HepG2 (cell line): Measurements from ENCODE around the gene CCN6. TPM values are rescaled to one million over a fixed set of nuclear protein-coding genes. Genes with fewer than 3 reads are reported as not detected.

Experiments used
- ATAC-seq: fragments of 200-7000 bp; cut with Tn5 transposase; 3 replicates; pipeline ENCODE4 v1.9.1; 2020; ENCODE audit warnings: mild to moderate bottlenecking, moderate library complexity
- BruUV-seq: library from RNA; stranded (reverse); fragments of 400-500 nt; replicated peaks from 2 replicates; lab custom pipeline; 2021; lab: Mats Ljungman, UMichigan
- CTCF ChIA-PET: fragments of 300-600 bp; formaldehyde crosslinking; extraction: SDS; loops from one replicate; lab custom pipeline; 2021; ENCODE audit warnings: low total read pairs, inconsistent platforms, low intra/inter-chr PET ratio; lab: Yijun Ruan, JAX
- POLR2A ChIA-PET: fragments of 350-600 bp; sonication (Branson Sonifier 250); formaldehyde crosslinking; loops from one replicate; lab custom pipeline; 2020; ENCODE audit warnings: antibody characterized with exemption, inconsistent platforms; lab: Yijun Ruan, JAX
- DNase-seq: peaks from one replicate; pipeline ENCODE4 v3.0.0-alpha.2; 2015; ENCODE audit warnings: low spot score
- FAIRE-seq: peaks from 3 replicates; lab custom pipeline; 2011; peaks lifted over from hg19 to GRCh38; lab: Jason Lieb, UNC
- H2AFZ ChIP-seq: one replicate; pipeline ENCODE4 v1.6.1; 2011; ENCODE audit warnings: low read length, inconsistent platforms
- H3K27ac ChIP-seq: fragments of 300-600 bp; 3 replicates; pipeline ENCODE4 v1.8.0; 2011; ENCODE audit warnings: mixed run types, mild to moderate bottlenecking, mixed read lengths, low read length, inconsistent platforms; ENCODE audit not compliant: insufficient read depth; ENCODE audit errors: extremely low read length
- H3K27me3 ChIP-seq, 2 experiments: fragments of 200-600 bp in 1 of 2; 2 replicates in 1 of 2; 3 replicates in 1 of 2; pipeline versions ENCODE4 v1.6.0 to v1.8.0; 2011; ENCODE audit warnings: low read length in 2 of 2, mild to moderate bottlenecking in 2 of 2, moderate library complexity in 2 of 2, inconsistent platforms in 1 of 2; ENCODE audit not compliant: insufficient read depth in 2 of 2, control insufficient read depth in 1 of 2
- H3K36me3 ChIP-seq, 2 experiments: fragments of 200-600 bp in 1 of 2; replicated peaks in 1 of 2; 2 replicates in 1 of 2; 3 replicates in 1 of 2; pipeline versions ENCODE4 v1.5.1 to v1.8.0; 2011; ENCODE audit warnings: low read length in 2 of 2, inconsistent platforms in 1 of 2; ENCODE audit not compliant: insufficient read depth in 2 of 2, control insufficient read depth in 1 of 2
- H3K4me1 ChIP-seq: 2 replicates; pipeline ENCODE4 v1.5.1; 2012; ENCODE audit warnings: low read length, inconsistent platforms; ENCODE audit not compliant: insufficient read depth
- H3K4me2 ChIP-seq: 2 replicates; pipeline ENCODE4 v1.6.0; 2011; ENCODE audit warnings: low read depth, low read length, inconsistent platforms
- H3K4me3 ChIP-seq, 3 experiments: fragments of 200-600 bp in 1 of 3; sonication (generic), shearing (Covaris generic) in 1 of 3; replicated peaks in 1 of 3; 2 replicates each; pipeline ENCODE4 v1.5.1; 2011 to 2016; ENCODE audit warnings: low read length in 3 of 3, inconsistent platforms in 2 of 3, low read depth in 2 of 3, mild to moderate bottlenecking in 2 of 3, control low read depth in 1 of 3, mixed read lengths in 1 of 3; ENCODE audit not compliant: insufficient read depth in 1 of 3
- H3K79me2 ChIP-seq: one replicate; pipeline ENCODE4 v1.6.1; 2011; ENCODE audit warnings: low read length, inconsistent platforms; ENCODE audit not compliant: insufficient read depth
- H3K9ac ChIP-seq: 2 replicates; pipeline ENCODE4 v1.6.0; 2011; ENCODE audit warnings: mild to moderate bottlenecking, low read depth, low read length, inconsistent platforms; ENCODE audit not compliant: insufficient read depth
- H3K9me3 ChIP-seq: 2 replicates; pipeline ENCODE4 v1.5.1; 2012; ENCODE audit warnings: mild to moderate bottlenecking, low read length
- H4K20me1 ChIP-seq: 2 replicates; pipeline ENCODE4 v1.6.0; 2011; ENCODE audit warnings: inconsistent platforms, mild to moderate bottlenecking, low read length, moderate library complexity; ENCODE audit not compliant: insufficient read depth
- BRF2 ChIP-seq: sonication (generic); formaldehyde crosslinking; IDR thresholded peaks from 2 replicates; pipeline ENCODE4 v1.8.1; 2022; ENCODE audit warnings: mild to moderate bottlenecking, missing genetic modification reagents
- CBX5 ChIP-seq: sonication (generic); formaldehyde crosslinking; IDR thresholded peaks from 2 replicates; pipeline ENCODE4 v1.4.0; 2020; ENCODE audit warnings: missing genetic modification reagents, borderline replicate concordance
- CTCF ChIP-seq: sonication (generic); formaldehyde crosslinking; IDR thresholded peaks from 2 replicates; pipeline ENCODE4 v1.5.0; 2020; ENCODE audit warnings: mild to moderate bottlenecking, missing genetic modification reagents, moderate library complexity
- DNMT1 ChIP-seq: sonication (generic); formaldehyde crosslinking; IDR thresholded peaks from 2 replicates; pipeline ENCODE4 v1.5.1; 2020; ENCODE audit warnings: mild to moderate bottlenecking, missing genetic modification reagents
- EHMT2 ChIP-seq: fragments of 200-600 bp; sonication (generic); IDR thresholded peaks from 2 replicates; pipeline ENCODE4 v1.7.0; 2017; ENCODE audit warnings: antibody characterized with exemption, low read depth, low read length, borderline replicate concordance
- FOXP4 ChIP-seq: sonication (generic); formaldehyde crosslinking; IDR thresholded peaks from 2 replicates; pipeline ENCODE4 v1.4.0; 2020; ENCODE audit warnings: missing genetic modification reagents
- HES4 ChIP-seq: sonication (generic); formaldehyde crosslinking; IDR thresholded peaks from 2 replicates; pipeline ENCODE4 v1.9.0; 2021; ENCODE audit warnings: mild to moderate bottlenecking, missing genetic modification reagents, borderline replicate concordance
- IKZF1 ChIP-seq: fragments of 450-650 bp; IDR thresholded peaks from 2 replicates; pipeline ENCODE4 v1.7.1; 2016
- JUND ChIP-seq: sonication (generic); formaldehyde crosslinking; IDR thresholded peaks from 2 replicates; pipeline ENCODE4 v1.8.0; 2022; ENCODE audit warnings: mild to moderate bottlenecking, missing genetic modification reagents
- NR2F2 ChIP-seq: IDR thresholded peaks from 2 replicates; pipeline ENCODE4 v1.6.1; 2012; ENCODE audit warnings: low read depth, inconsistent platforms, borderline replicate concordance
- SMC3 ChIP-seq: IDR thresholded peaks from 2 replicates; pipeline ENCODE4 v1.6.1; 2011; ENCODE audit warnings: low read length, improper control_type of control experiment
- SRF ChIP-seq: IDR thresholded peaks from 2 replicates; pipeline ENCODE4 v1.6.1; 2011; ENCODE audit warnings: mild to moderate bottlenecking, low read depth, low read length, moderate library complexity
- TCF7 ChIP-seq: sonication (generic); IDR thresholded peaks from 2 replicates; pipeline ENCODE4 v1.6.1; 2016; ENCODE audit warnings: antibody characterized with exemption, low read depth
- TMF1 ChIP-seq: sonication (generic); formaldehyde crosslinking; IDR thresholded peaks from 2 replicates; pipeline ENCODE4 v1.8.1; 2022; ENCODE audit warnings: low read depth, missing genetic modification reagents
- ZMYM2 ChIP-seq: sonication (generic); formaldehyde crosslinking; IDR thresholded peaks from 2 replicates; pipeline ENCODE4 v1.8.0; 2022; ENCODE audit warnings: mild to moderate bottlenecking, missing genetic modification reagents
- ZNF260 ChIP-seq: sonication (generic); formaldehyde crosslinking; IDR thresholded peaks from 2 replicates; pipeline ENCODE4 v1.4.0; 2020; ENCODE audit warnings: missing genetic modification reagents, low read depth, mild to moderate bottlenecking, borderline replicate concordance
- ZNF264 ChIP-seq: sonication (generic); formaldehyde crosslinking; IDR thresholded peaks from 2 replicates; pipeline ENCODE4 v1.4.0; 2020; ENCODE audit warnings: missing genetic modification reagents
- ZNF432 ChIP-seq: sonication (generic); formaldehyde crosslinking; IDR thresholded peaks from 2 replicates; pipeline ENCODE4 v1.5.0; 2020; ENCODE audit warnings: missing genetic modification reagents, mild to moderate bottlenecking, borderline replicate concordance
- ZNF777 ChIP-seq: sonication (generic); formaldehyde crosslinking; IDR thresholded peaks from 2 replicates; pipeline ENCODE4 v1.4.0; 2020; ENCODE audit warnings: missing genetic modification reagents
- ZNF883 ChIP-seq: sonication (generic); formaldehyde crosslinking; IDR thresholded peaks from 2 replicates; pipeline ENCODE4 v1.5.1; 2020; ENCODE audit warnings: mild to moderate bottlenecking, missing genetic modification reagents; ENCODE audit errors: not compliant biosample characterization
- ZSCAN31 ChIP-seq: sonication (generic); formaldehyde crosslinking; IDR thresholded peaks from 2 replicates; pipeline ENCODE4 v1.5.0; 2020; ENCODE audit warnings: low read depth, mild to moderate bottlenecking, missing genetic modification reagents
- WGBS: methylation state at CpG from one replicate; pipeline ENCODE4 v1.1.6; 2017; ENCODE audit warnings: low lambda C conversion rate; 5-methylcytosine and 5-hydroxymethylcytosine counted together
- in situ Hi-C: cut with HindIII; loops from 2 replicates; pipeline ENCODE4 v1.10.0; 2017; ENCODE audit warnings: low pct_unique_long_range_greater_than_20kb; ENCODE audit not compliant: extremely low pct_ligation_motif_present
- intact Hi-C: fragments of 100-400 bp; cut with micrococcal nuclease; formaldehyde crosslinking; loops from one replicate; pipeline ENCODE4 v1.10.0; 2022; ENCODE audit not compliant: unreplicated experiment
- polyA plus RNA-seq, 8 experiments: library from polyadenylated mRNA; depleted of rRNA in 3 of 8; stranded (reverse) in 7 of 8; unstranded in 1 of 8; fragments of >200 nt; fragmentation: Illumina TruSeq in 4 of 8; extraction: Trizol in 4 of 8; gene quantifications; 2 replicates each; pipeline versions ENCODE4 v1.2.1 to v1.2.3, GENCODE V29; 2011 to 2016; ENCODE audit warnings: low read depth in 4 of 8, missing spikeins in 1 of 8, mixed read lengths in 1 of 8; ENCODE audit not compliant: insufficient read depth in 1 of 8
- total RNA-seq, 5 experiments: library from RNA; depleted of rRNA; stranded (reverse); fragments of >200 nt; fragmentation: Illumina TruSeq; extraction: Trizol; gene quantifications; 2 replicates each; pipeline ENCODE4 v1.2.3, GENCODE V29; 2016; ENCODE audit warnings: low read depth in 1 of 5

CCN6 gene
- total and polyA plus RNA-seq, 2 of the 13 experiments (the other 11 are each of a cell fraction or from before 2014, with no cell fraction given): not detected

GRCh38 chr6:112029045-112029822 is 24.7 kb upstream of the CCN6 start:
- Histone ChIP-seq H3K9me3 (no peaks in the 10 kb centered on the region), H2AFZ (peak overlapping the region; percentile 86), H3K27me3 (peaks cover 0 to 7% of the 10 kb centered on the region in 2 experiments; a peak in 2 of 5 replicates), H3K36me3 (no peaks in the 10 kb centered on the region), H3K4me2 (peak overlapping the region; percentile 55), H3K9ac (no peak overlapping the region), H3K4me3 (no peak overlapping the region), H4K20me1 (no peaks in the 10 kb centered on the region), H3K27ac (no peak overlapping the region), H3K79me2 (no peaks in the 10 kb centered on the region), H3K4me1 (peaks cover 46% of the 10 kb centered on the region)
- POLR2A ChIA-PET: no interaction called here
- WGBS: 23% methylated on average over 15 of the region's 15 CpGs
- CTCF ChIA-PET: interaction anchor here (0.7 to 2.3 kb wide), 4 partner anchors 14 to 319 kb away, joined by 3 to 17 read pairs (median 4); no protein-coding TSS in a partner anchor
- no TSS peak for BruUV-seq
- FAIRE-seq (peak; percentile 85), ATAC-seq (peak; percentile 86), DNase-seq (peak; percentile 68)
- intact Hi-C loops (loop anchor here (1.0 kb wide), 4 partner anchors 11 to 319 kb away; no protein-coding TSS in a partner anchor), in situ Hi-C loops (no loop called here)
- no peak for TF ChIP-seq ZMYM2 (CRISPR knock-in tag)
- TF ChIP-seq DNMT1: no peak
- TF ChIP-seq NR2F2: no peak
- no peak for TF ChIP-seq FOXP4 (CRISPR knock-in tag)
- no peak for TF ChIP-seq ZNF264 (CRISPR knock-in tag)
- no peak for TF ChIP-seq ZNF777 (CRISPR knock-in tag)
- no peak for TF ChIP-seq HES4
- TF ChIP-seq SRF: no peak
- peak; percentile 81 for TF ChIP-seq CTCF (CRISPR knock-in tag)
- TF ChIP-seq ZNF260: no peak
- TF ChIP-seq TMF1 (CRISPR knock-in tag): no peak
- TF ChIP-seq EHMT2: peak; percentile 71; the same call in 1 of the 2 replicates
- TF ChIP-seq TCF7: no peak
- TF ChIP-seq SMC3: peak; percentile 81
- TF ChIP-seq JUND (CRISPR knock-in tag): no peak
- no peak for TF ChIP-seq ZNF883 (CRISPR knock-in tag)
- TF ChIP-seq ZSCAN31 (CRISPR knock-in tag): no peak
- TF ChIP-seq IKZF1: no peak
- no peak for TF ChIP-seq ZNF432
- 0 out of 2 replicates have a peak, but pooled peaks have one; percentile 23 for TF ChIP-seq CBX5
- no peak for TF ChIP-seq BRF2
